HepG2 (cell line): Measurements from ENCODE around the gene PMEL. TPM values are rescaled to one million over a fixed set of nuclear protein-coding genes. Genes with fewer than 3 reads are reported as not detected.

ENCODE experiments used
- ARID4A ChIP-seq: sonication (generic); formaldehyde crosslinking; IDR thresholded peaks from 2 replicates; pipeline ENCODE4 v1.5.0; 2020; ENCODE audit warnings: mild to moderate bottlenecking, missing genetic modification reagents, borderline replicate concordance
- KAT2B ChIP-seq: fragments of 150-350 bp; IDR thresholded peaks from 2 replicates; pipeline ENCODE4 v1.6.1; 2014; ENCODE audit warnings: low read depth, low read length, borderline replicate concordance
- MLX ChIP-seq: IDR thresholded peaks from 2 replicates; pipeline ENCODE4 v1.6.1; 2016
- PBX3 ChIP-seq: sonication (generic); formaldehyde crosslinking; IDR thresholded peaks from 2 replicates; pipeline ENCODE4 v1.8.1; 2023; ENCODE audit warnings: missing genetic modification reagents, inconsistent platforms, borderline replicate concordance
- SP5 ChIP-seq: IDR thresholded peaks from 2 replicates; pipeline ENCODE4 v1.6.1; 2016; ENCODE audit warnings: low read depth, borderline replicate concordance
- ZBTB25 ChIP-seq: IDR thresholded peaks from 2 replicates; pipeline ENCODE4 v1.6.1; 2018; ENCODE audit warnings: missing genetic modification reagents
- ZFX ChIP-seq: sonication (generic); formaldehyde crosslinking; IDR thresholded peaks from 2 replicates; pipeline ENCODE4 v1.4.0; 2020; ENCODE audit warnings: mild to moderate bottlenecking, low read depth, missing genetic modification reagents, moderate library complexity
- ZNF121 ChIP-seq: sonication (generic); formaldehyde crosslinking; IDR thresholded peaks from 2 replicates; pipeline ENCODE4 v1.5.0; 2020; ENCODE audit warnings: mild to moderate bottlenecking, missing genetic modification reagents
- ZNF124 ChIP-seq: sonication (generic); formaldehyde crosslinking; IDR thresholded peaks from 2 replicates; pipeline ENCODE4 v1.4.0; 2020; ENCODE audit warnings: missing genetic modification reagents
- ZNF431 ChIP-seq: sonication (generic); formaldehyde crosslinking; IDR thresholded peaks from 2 replicates; pipeline ENCODE4 v1.9.0; 2022; ENCODE audit warnings: missing genetic modification reagents, low read depth, mild to moderate bottlenecking, borderline replicate concordance
- ZNF552 ChIP-seq: sonication (generic); formaldehyde crosslinking; IDR thresholded peaks from 2 replicates; pipeline ENCODE4 v1.9.0; 2022; ENCODE audit warnings: missing genetic modification reagents, mild to moderate bottlenecking, borderline replicate concordance
- ZNF570 ChIP-seq: sonication (generic); formaldehyde crosslinking; IDR thresholded peaks from 2 replicates; pipeline ENCODE4 v1.4.0; 2020; ENCODE audit warnings: mild to moderate bottlenecking, missing genetic modification reagents, borderline replicate concordance
- ZNF660 ChIP-seq: sonication (generic); formaldehyde crosslinking; IDR thresholded peaks from 2 replicates; pipeline ENCODE4 v1.5.1; 2020; ENCODE audit warnings: mild to moderate bottlenecking, low read depth, missing genetic modification reagents, borderline replicate concordance
- ZNF687 ChIP-seq: sonication (generic); formaldehyde crosslinking; IDR thresholded peaks from 2 replicates; pipeline ENCODE4 v1.5.1; 2020; ENCODE audit warnings: mild to moderate bottlenecking, missing genetic modification reagents, moderate library complexity
- ZNF878 ChIP-seq: sonication (generic); formaldehyde crosslinking; IDR thresholded peaks from 2 replicates; pipeline ENCODE4 v1.8.1; 2023; ENCODE audit warnings: mild to moderate bottlenecking, missing genetic modification reagents, moderate library complexity
- polyA plus RNA-seq, 8 experiments: library from polyadenylated mRNA; depleted of rRNA in 3 of 8; stranded (reverse) in 7 of 8; unstranded in 1 of 8; fragments of >200 nt; fragmentation: Illumina TruSeq in 4 of 8; extraction: Trizol in 4 of 8; gene quantifications; 2 replicates each; pipeline versions ENCODE4 v1.2.1 to v1.2.3, GENCODE V29; 2011 to 2016; ENCODE audit warnings: low read depth in 4 of 8, missing spikeins in 1 of 8, mixed read lengths in 1 of 8; ENCODE audit not compliant: insufficient read depth in 1 of 8
- total RNA-seq, 5 experiments: library from RNA; depleted of rRNA; stranded (reverse); fragments of >200 nt; fragmentation: Illumina TruSeq; extraction: Trizol; gene quantifications; 2 replicates each; pipeline ENCODE4 v1.2.3, GENCODE V29; 2016; ENCODE audit warnings: low read depth in 1 of 5

The PMEL gene
- total and polyA plus RNA-seq, 2 of the 13 experiments (the other 11 are each of a cell fraction or from before 2014, with no cell fraction given) = 0.49 to 3.3 TPM

- no peak; the same call in 1 of the 2 replicates for TF ChIP-seq ARID4A (CRISPR knock-in tag)
- peak; percentile 67; the same call in 1 of the 2 replicates for TF ChIP-seq ZNF687
- no peak for TF ChIP-seq ZNF660 (CRISPR knock-in tag)
- TF ChIP-seq ZNF552 (CRISPR knock-in tag) = peak; percentile 89; the same call in 1 of the 2 replicates
- no peak for TF ChIP-seq KAT2B
- no peak; the same call in 1 of the 2 replicates for TF ChIP-seq SP5 (CRISPR knock-in tag)
- TF ChIP-seq ZNF124 (CRISPR knock-in tag) = no peak
- no peak for TF ChIP-seq ZNF878 (CRISPR knock-in tag)
- TF ChIP-seq ZNF570 (CRISPR knock-in tag) = no peak
- peak; percentile 56 for TF ChIP-seq ZBTB25 (CRISPR knock-in tag)
- peak; percentile 89 for TF ChIP-seq ZFX (CRISPR knock-in tag)
- TF ChIP-seq MLX (CRISPR knock-in tag) = no peak
- no peak for TF ChIP-seq PBX3 (CRISPR knock-in tag)
- peak; percentile 77; the same call in 1 of the 2 replicates for TF ChIP-seq ZNF121 (CRISPR knock-in tag)
- TF ChIP-seq ZNF431 (CRISPR knock-in tag) = peak; percentile 66; the same call in 1 of the 2 replicates
These were observed 38.0 kb downstream of the PMEL start, which contains the start of gene PYM1 (continued) for GRCh38 chr12:55927588-55928502.
